ENCODE measurements around the gene DLX1.

DLX1 gene

GRCh38 chr2:172095905-172096625 lies 10.8 kb downstream of the DLX1 start:
- peak; percentile 40 for TF ChIP-seq CTCF (conservative IDR thresholded peaks at IDR 0.05; ENCODE audit: low read depth, low read length)
- DNase-seq (ENCODE audit: low read depth), result no peak

GRCh38 chr2:172096626-172097547 lies 11.6 kb downstream of the DLX1 start:
- H3K4me3 ChIP-seq (ENCODE audit: low read depth, low read length), result peak overlapping the region; percentile 50
- peak; percentile 41 for DNase-seq (ENCODE audit: low read depth)
- TF ChIP-seq CTCF (conservative IDR thresholded peaks at IDR 0.05; ENCODE audit: low read depth, low read length), result no peak

More at GRCh38 chr2:172095905-172096625, 10.8 kb downstream of the DLX1 start:
- H3K4me3 ChIP-seq (ENCODE audit: low read depth, low read length), result peak overlapping the region; percentile 53

DNA sequence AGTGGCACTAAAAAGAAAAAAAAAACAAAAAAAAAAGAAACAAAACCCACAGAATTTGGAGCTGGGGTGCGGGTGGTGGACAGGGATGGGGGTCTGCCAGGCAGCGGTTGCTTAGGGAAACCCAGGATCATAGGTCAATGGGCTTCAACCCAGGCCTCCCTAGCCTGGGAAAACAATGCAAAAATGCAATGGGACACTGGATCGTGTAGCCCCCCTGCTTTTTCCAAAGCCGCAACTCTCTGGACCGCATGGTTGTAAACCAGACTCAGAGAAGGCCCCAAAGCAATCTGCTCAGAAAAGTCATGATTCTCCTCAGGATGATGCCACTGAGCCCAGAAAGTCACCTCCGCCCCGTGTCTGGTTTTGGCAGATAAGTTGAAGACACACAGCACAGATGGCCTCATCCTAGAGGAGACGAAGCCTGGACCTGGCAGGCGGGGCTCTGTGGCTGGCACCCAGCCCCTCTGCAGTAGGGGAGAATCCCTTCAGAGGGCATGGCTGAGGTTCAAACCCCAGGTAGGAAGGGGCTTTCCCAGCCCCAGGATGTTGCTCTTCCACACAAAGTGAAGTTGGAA lies 12.3 kb downstream of the DLX1 start:
- no peak for TF ChIP-seq CTCF (conservative IDR thresholded peaks at IDR 0.05; ENCODE audit: low read depth, low read length)
- no peak for DNase-seq (ENCODE audit: low read depth)
- H3K4me3 ChIP-seq (ENCODE audit: low read depth, low read length), result no peak overlapping the region

DNA sequence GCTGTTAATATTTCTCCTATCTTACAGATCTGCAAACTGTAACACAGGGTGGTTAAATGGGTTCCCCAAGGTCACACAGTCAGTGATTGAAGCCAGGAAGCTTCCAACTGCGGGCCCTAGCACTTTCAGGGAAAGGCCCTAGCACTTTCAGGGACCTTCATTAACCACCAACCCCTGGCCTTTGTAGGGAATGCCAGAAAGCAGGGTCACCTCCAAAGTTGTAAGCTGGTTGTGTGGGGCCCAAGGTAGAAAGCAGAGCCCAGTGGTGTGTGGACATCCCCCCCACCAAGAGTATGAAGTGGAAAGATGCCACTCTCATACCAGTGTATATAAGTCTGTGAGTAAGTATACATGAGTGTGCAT lies 13.0 kb downstream of the DLX1 start:
- TF ChIP-seq CTCF (conservative IDR thresholded peaks at IDR 0.05; ENCODE audit: low read depth, low read length), result no peak
- no peak for DNase-seq (ENCODE audit: low read depth)
- no peak overlapping the region for H3K4me3 ChIP-seq (ENCODE audit: low read depth, low read length)

DNA sequence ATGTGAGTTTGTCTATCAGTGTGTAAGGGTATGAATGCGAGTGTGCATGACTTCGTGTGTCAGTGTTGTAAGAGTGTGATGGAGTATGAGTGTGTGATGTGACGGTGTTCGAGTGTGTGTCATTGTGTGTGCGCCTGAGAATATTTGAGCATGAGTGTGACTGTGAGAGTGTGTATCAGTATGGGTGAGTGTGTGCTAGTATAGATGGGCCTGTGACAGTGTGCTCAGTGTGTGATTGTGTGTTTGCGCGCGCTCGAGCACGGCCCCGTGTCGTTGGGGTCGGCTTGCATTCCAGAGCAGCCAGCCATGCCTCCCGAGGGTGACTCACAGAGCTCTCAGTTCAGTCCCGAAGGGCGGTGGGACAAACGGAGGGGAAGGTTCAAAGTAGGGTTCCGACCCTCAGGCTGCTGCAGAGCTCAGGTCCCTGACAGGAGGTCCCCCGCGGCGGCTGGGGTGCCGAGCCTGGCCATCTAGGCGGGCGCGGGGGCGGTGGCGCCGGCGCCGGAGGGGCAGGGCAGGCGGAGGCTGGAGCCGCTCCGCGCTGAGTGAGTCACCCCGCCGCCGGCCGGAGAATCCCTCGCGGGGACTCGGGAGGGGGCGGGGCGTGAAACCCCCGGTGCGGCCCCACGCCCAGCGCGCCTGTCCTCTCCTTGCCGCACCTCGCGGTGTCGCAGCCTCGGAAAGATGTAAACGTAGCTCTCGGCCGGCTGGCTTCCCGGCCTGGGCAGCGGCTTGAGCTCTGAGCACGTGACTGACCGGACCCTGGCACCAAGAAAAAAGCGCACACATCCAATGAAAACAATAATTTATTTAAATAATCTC lies 13.6 kb downstream of the DLX1 start:
- TF ChIP-seq CTCF (conservative IDR thresholded peaks at IDR 0.05; ENCODE audit: low read depth, low read length), result no peak
- peak overlapping the region; percentile 56 for H3K4me3 ChIP-seq (ENCODE audit: low read depth, low read length)
- peak; percentile 64 for DNase-seq (ENCODE audit: low read depth)

DNA sequence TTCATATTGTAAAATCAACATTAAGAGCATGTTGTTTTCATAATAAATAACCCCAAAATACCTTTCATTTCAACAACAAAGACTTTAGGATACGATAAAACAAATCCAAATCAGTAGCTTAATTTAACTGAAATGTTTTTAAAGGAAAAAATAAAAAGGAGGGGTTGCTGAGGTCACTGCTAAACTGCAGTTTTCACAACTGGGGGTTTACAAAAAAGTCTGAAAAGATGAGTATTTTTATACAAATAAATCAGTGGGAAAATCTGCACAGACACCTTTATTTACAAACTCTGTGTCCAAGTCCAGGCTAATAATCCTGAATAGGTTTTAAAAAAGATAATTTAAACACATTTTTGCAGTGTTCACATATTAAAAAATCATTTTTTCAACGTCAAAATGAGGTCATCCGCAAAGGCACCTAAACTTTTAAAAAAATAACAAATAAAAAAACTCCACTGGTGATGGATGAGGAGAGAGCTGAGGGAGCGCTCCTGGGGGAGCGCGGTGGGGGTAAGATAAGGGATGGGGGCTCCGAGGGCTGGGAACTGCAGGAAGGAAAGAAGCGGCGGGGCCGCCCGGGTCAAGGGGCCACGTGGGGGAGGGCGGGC lies 14.3 kb downstream of the DLX1 start:
- TF ChIP-seq CTCF (conservative IDR thresholded peaks at IDR 0.05; ENCODE audit: low read depth, low read length), result no peak
- no peak for DNase-seq (ENCODE audit: low read depth)

More for the DNA sequence above, 14.3 kb downstream of the DLX1 start:
- peak overlapping the region; percentile 56 for H3K4me3 ChIP-seq (ENCODE audit: low read depth, low read length)

Data from choroid plexus epithelial cell (primary cell).